OCI-LY1 (cell line): ENCODE data around the gene GALNT2.

ENCODE experiments used
- EZH2 ChIP-seq: fragments of 200-600 bp; sonication (generic), shearing (Covaris generic); IDR thresholded peaks from 2 replicates; pipeline ENCODE4 v1.8.0; 2017; ENCODE audit warnings: borderline replicate concordance, mixed run types, mild to moderate bottlenecking, antibody characterized with exemption, low read length, moderate library complexity, mixed read lengths
- TF ChIP-seq, protein P1 (sequence below): fragments of 200-600 bp; sonication (generic), shearing (Covaris generic); IDR thresholded peaks from 2 replicates; pipeline ENCODE4 v1.5.1; 2017; ENCODE audit warnings: mild to moderate bottlenecking, antibody characterized with exemption, low read length, moderate library complexity, mixed read lengths

DNA sequence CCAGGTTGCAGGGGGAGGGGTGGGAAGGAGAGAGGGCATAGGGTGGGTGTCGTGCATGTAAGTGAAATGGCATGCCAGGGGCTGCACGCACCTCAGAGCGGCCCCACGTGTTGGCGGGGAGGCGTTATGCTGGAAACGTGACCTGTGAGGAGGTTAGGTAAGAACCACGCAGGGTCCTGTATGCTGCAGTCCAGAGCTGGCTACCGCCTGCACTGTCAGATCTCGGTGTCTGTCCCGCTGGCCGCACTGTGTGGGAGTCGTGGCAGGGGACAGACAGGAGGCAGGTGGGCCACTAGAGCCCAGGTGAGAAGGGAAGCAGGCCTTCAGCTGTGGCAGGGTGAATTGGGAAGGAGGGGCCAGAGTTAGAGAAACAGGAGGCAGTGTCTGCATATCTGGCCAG lies 79.7 kb downstream of the GALNT2 start:
- TF ChIP-seq, protein P1, sequence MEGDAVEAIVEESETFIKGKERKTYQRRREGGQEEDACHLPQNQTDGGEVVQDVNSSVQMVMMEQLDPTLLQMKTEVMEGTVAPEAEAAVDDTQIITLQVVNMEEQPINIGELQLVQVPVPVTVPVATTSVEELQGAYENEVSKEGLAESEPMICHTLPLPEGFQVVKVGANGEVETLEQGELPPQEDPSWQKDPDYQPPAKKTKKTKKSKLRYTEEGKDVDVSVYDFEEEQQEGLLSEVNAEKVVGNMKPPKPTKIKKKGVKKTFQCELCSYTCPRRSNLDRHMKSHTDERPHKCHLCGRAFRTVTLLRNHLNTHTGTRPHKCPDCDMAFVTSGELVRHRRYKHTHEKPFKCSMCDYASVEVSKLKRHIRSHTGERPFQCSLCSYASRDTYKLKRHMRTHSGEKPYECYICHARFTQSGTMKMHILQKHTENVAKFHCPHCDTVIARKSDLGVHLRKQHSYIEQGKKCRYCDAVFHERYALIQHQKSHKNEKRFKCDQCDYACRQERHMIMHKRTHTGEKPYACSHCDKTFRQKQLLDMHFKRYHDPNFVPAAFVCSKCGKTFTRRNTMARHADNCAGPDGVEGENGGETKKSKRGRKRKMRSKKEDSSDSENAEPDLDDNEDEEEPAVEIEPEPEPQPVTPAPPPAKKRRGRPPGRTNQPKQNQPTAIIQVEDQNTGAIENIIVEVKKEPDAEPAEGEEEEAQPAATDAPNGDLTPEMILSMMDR = no peak
- TF ChIP-seq EZH2 = no peak
